SKM-1 (cell line): Measurements from ENCODE around the gene USP17L25.
"Not testable (repeated sequence)": the region's sequence is repeated elsewhere in the genome, so short reads cannot be mapped to it uniquely, and the experiment has no call there.

Experiments
- DNase-seq: peaks from one replicate; lab custom pipeline; 2025; ENCODE audit not compliant: unreplicated experiment; lab: John Stamatoyannopoulos, UW

The USP17L25 gene, protein sequence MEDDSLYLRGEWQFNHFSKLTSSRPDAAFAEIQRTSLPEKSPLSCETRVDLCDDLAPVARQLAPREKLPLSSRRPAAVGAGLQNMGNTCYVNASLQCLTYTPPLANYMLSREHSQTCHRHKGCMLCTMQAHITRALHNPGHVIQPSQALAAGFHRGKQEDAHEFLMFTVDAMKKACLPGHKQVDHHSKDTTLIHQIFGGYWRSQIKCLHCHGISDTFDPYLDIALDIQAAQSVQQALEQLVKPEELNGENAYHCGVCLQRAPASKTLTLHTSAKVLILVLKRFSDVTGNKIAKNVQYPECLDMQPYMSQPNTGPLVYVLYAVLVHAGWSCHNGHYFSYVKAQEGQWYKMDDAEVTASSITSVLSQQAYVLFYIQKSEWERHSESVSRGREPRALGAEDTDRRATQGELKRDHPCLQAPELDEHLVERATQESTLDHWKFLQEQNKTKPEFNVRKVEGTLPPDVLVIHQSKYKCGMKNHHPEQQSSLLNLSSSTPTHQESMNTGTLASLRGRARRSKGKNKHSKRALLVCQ

DNA sequence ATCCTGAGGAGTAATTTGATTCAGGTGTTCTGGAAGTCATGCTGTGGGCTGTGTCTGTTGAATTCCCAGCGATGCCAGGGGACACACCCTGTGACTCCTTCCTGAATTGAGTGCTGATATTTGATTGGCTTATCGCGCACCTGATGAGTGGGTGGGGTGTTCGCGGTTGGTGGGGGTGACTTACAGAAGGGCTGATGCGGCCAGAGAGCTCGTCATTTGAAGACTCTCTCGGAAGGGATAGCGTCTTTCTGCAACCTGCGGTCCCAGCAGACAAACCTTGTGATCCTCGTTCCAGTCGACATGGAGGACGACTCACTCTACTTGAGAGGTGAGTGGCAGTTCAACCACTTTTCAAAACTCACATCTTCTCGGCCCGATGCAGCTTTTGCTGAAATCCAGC, at the start of gene USP17L25:
TSS of gene USP17L25 (plus strand) at position 301 of the 400 bp plus-strand sequence. CDS start at position 301, 0 bp downstream.
- not testable (repeated sequence) for DNase-seq

DNA sequence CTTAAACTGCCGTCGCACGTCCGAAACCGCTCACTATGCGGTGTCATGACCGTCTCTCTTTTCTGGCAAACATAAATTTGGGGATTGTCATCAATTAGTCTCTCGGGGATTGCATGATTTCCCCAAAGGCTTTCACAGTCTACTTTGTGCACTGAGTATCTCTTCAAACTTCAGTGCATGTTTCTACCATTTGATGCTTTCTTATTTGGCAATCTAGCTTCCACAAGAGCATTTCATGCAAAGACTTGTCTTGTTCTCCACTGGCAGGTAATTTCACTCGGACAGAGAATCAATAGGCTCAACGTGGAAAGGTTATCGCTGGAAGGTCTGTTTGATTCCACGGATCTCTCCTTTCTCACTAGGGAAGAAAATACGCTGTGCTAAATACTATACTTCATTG, 5.5 kb upstream of the USP17L25 start:
- DNase-seq = not testable (repeated sequence)

DNA sequence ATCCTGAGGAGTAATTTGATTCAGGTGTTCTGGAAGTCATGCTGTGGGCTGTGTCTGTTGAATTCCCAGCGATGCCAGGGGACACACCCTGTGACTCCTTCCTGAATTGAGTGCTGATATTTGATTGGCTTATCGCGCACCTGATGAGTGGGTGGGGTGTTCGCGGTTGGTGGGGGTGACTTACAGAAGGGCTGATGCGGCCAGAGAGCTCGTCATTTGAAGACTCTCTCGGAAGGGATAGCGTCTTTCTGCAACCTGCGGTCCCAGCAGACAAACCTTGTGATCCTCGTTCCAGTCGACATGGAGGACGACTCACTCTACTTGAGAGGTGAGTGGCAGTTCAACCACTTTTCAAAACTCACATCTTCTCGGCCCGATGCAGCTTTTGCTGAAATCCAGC, 4.8 kb upstream of the USP17L25 start, which contains the start of gene USP17L24:
TSS of gene USP17L24 (plus strand) at position 301 of the 400 bp plus-strand sequence. CDS start at position 301, 0 bp downstream.
- not testable (repeated sequence) for DNase-seq

DNA sequence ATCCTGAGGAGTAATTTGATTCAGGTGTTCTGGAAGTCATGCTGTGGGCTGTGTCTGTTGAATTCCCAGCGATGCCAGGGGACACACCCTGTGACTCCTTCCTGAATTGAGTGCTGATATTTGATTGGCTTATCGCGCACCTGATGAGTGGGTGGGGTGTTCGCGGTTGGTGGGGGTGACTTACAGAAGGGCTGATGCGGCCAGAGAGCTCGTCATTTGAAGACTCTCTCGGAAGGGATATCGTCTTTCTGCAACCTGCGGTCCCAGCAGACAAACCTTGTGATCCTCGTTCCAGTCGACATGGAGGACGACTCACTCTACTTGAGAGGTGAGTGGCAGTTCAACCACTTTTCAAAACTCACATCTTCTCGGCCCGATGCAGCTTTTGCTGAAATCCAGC, 4.6 kb downstream of the USP17L25 start, which contains the start of gene USP17L26:
TSS of gene USP17L26 (plus strand) at position 301 of the 400 bp plus-strand sequence. CDS start at position 301, 0 bp downstream.
- DNase-seq = not testable (repeated sequence)

DNA sequence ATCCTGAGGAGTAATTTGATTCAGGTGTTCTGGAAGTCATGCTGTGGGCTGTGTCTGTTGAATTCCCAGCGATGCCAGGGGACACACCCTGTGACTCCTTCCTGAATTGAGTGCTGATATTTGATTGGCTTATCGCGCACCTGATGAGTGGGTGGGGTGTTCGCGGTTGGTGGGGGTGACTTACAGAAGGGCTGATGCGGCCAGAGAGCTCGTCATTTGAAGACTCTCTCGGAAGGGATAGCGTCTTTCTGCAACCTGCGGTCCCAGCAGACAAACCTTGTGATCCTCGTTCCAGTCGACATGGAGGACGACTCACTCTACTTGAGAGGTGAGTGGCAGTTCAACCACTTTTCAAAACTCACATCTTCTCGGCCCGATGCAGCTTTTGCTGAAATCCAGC, 9.4 kb downstream of the USP17L25 start, which contains the start of gene USP17L5:
TSS of gene USP17L5 (plus strand) at position 301 of the 400 bp plus-strand sequence. CDS start at position 301, 0 bp downstream.
- not testable (repeated sequence) for DNase-seq

DNA sequence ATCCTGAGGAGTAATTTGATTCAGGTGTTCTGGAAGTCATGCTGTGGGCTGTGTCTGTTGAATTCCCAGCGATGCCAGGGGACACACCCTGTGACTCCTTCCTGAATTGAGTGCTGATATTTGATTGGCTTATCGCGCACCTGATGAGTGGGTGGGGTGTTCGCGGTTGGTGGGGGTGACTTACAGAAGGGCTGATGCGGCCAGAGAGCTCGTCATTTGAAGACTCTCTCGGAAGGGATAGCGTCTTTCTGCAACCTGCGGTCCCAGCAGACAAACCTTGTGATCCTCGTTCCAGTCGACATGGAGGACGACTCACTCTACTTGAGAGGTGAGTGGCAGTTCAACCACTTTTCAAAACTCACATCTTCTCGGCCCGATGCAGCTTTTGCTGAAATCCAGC, 14.1 kb downstream of the USP17L25 start, which contains the start of gene USP17L27:
TSS of gene USP17L27 (plus strand) at position 301 of the 400 bp plus-strand sequence. CDS start at position 301, 0 bp downstream.
- DNase-seq = not testable (repeated sequence)

DNA sequence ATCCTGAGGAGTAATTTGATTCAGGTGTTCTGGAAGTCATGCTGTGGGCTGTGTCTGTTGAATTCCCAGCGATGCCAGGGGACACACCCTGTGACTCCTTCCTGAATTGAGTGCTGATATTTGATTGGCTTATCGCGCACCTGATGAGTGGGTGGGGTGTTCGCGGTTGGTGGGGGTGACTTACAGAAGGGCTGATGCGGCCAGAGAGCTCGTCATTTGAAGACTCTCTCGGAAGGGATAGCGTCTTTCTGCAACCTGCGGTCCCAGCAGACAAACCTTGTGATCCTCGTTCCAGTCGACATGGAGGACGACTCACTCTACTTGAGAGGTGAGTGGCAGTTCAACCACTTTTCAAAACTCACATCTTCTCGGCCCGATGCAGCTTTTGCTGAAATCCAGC, 18.9 kb downstream of the USP17L25 start, which contains the start of gene USP17L28:
TSS of gene USP17L28 (plus strand) at position 301 of the 400 bp plus-strand sequence. CDS start at position 301, 0 bp downstream.
- not testable (repeated sequence) for DNase-seq

DNA sequence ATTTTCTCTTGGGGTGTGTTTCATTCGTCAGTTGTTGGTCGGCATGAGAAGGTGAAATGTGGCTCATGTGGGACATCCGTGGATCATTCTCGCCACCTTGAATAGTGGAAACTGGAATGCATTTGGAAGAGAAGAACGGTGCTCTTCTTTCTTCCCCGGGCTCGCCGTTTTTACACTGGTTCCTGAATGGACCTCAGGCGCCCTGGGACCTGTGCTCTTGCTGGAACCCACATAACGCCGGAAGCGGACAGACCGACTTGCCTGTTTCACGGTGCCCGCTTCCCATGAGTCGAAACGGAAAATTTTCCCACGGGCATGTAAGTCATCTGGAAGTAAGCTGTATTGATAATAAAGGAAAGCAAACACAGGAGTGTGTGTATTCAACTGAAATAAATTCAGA, 21.2 kb downstream of the USP17L25 start:
- DNase-seq = not testable (repeated sequence)

DNA sequence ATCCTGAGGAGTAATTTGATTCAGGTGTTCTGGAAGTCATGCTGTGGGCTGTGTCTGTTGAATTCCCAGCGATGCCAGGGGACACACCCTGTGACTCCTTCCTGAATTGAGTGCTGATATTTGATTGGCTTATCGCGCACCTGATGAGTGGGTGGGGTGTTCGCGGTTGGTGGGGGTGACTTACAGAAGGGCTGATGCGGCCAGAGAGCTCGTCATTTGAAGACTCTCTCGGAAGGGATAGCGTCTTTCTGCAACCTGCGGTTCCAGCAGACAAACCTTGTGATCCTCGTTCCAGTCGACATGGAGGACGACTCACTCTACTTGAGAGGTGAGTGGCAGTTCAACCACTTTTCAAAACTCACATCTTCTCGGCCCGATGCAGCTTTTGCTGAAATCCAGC, 23.6 kb downstream of the USP17L25 start, which contains the start of gene USP17L29:
TSS of gene USP17L29 (plus strand) at position 301 of the 400 bp plus-strand sequence. CDS start at position 301, 0 bp downstream.
- not testable (repeated sequence) for DNase-seq

DNA sequence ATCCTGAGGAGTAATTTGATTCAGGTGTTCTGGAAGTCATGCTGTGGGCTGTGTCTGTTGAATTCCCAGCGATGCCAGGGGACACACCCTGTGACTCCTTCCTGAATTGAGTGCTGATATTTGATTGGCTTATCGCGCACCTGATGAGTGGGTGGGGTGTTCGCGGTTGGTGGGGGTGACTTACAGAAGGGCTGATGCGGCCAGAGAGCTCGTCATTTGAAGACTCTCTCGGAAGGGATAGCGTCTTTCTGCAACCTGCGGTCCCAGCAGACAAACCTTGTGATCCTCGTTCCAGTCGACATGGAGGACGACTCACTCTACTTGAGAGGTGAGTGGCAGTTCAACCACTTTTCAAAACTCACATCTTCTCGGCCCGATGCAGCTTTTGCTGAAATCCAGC, 33.1 kb downstream of the USP17L25 start, which contains the start of gene USP17L30:
TSS of gene USP17L30 (plus strand) at position 301 of the 400 bp plus-strand sequence. CDS start at position 301, 0 bp downstream.
- DNase-seq = not testable (repeated sequence)

DNA sequence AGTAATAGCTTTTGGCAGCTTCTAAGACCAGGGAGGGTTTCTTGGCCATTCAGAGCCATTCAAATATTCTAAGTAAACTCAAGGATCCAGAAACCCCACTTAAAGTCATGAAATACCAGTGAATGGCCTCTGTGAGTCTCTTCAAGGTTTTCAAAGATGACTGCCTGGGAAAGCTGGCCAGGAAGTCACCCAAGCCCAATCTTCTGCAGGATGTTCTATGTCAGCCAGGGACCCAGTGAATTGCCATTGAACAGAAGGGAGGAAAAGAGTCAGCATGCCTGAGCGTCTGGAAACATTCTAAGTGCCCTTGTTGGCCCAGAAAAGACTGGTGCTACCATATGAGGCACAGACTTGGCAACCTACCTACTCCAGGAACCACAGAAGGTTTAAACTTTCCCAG, 50.2 kb downstream of the USP17L25 start:
- not testable (repeated sequence) for DNase-seq
